Astrocyte of the spinal cord (primary cell): Measurements from ENCODE around the gene BST1.
"Not testable (repeated sequence)": the region's sequence is repeated elsewhere in the genome, so short reads cannot be mapped to it uniquely, and the experiment has no call there.

ENCODE experiments used
- DNase-seq: peaks from one replicate; pipeline ENCODE4 v3.0.0; 2011; ENCODE audit warnings: low read depth, low spot score
- H3K4me3 ChIP-seq: 2 replicates; pipeline ENCODE4 v1.5.1; 2011; ENCODE audit warnings: low read depth, mild to moderate bottlenecking, low read length, moderate library complexity
- CTCF ChIP-seq: IDR thresholded peaks from 2 replicates; pipeline ENCODE4 v1.5.1; 2012; ENCODE audit warnings: low read depth, mild to moderate bottlenecking, low read length, inconsistent platforms
- in situ Hi-C: cut with HindIII; loops from 2 replicates; pipeline ENCODE4 v1.10.0; 2017; ENCODE audit warnings: low sequenced_read_pairs

The BST1 gene

DNA sequence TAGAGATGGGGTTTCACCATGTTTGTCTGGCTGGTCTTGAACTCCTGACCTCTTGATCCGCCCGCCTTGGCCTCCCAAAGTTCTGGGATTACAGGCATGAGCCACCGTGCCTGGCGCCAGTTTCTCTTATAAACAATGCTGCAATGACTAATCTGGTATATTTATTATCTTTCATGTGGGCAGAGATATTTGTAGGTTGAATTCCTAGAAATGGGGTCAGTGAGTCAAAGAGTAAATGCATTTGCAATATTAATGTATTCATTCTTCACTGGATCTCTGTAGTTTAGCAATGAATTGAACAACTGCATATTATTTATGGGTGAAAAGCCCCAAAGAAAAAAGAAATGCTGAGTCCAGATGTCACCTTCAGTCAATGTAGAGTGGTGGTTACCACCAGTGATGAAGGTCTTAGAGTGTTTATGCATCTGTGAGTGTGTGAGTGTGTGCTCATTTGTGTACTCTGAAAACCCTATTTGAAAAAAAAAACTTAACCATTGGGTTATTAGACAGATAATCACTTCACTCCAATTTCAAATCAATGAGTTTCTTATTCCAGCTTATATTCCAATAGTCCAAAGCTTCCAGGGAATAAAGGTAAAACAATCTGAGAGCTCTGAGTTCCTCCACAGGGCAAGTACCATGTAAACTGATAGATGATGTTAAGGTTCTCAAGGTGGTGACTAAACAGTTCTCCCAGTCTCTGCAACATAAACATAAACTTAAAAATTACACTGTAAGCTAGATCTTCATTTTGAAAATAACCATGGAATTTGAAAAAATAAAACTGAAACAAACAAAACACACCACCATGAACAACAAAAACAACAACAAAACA lies 52.7 kb downstream of the BST1 start:
- peak; percentile 64 for DNase-seq
- in situ Hi-C loops = no loop called here
- no peak for TF ChIP-seq CTCF
- no peak overlapping the region for H3K4me3 ChIP-seq

- H3K4me3 ChIP-seq = no peak overlapping the region
- peak; percentile 55 for DNase-seq
- in situ Hi-C loops = no loop called here
- TF ChIP-seq CTCF = peak; percentile 41
These were observed 53.5 kb downstream of the BST1 start for GRCh38 chr4:15756361-15756861.

DNA sequence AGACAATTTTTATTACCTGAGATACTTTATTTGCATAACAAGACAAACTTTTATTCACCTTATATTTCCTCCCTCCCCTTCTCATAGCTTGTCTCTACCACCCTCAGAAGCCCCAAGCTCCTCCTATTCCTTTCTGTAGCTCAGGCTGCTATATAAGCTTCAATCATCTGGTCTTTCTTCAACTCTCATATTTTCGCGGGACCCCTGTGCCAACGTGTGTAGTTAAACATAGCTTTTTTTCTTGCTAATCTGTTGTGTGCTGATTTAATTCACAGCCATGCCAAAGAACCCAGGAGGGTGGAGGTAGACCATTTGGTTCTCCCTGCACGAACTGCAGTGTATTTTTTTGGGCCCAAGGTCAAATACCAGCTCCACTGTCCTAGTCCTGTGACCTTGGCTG lies 54.2 kb downstream of the BST1 start:
- DNase-seq = no peak
- TF ChIP-seq CTCF = no peak
- H3K4me3 ChIP-seq = no peak overlapping the region
- in situ Hi-C loops = no loop called here

GRCh38 chr4:15758294-15758693 lies 55.4 kb downstream of the BST1 start:
- DNase-seq = no peak
- no peak overlapping the region for H3K4me3 ChIP-seq
- in situ Hi-C loops = no loop called here
- TF ChIP-seq CTCF = no peak

DNA sequence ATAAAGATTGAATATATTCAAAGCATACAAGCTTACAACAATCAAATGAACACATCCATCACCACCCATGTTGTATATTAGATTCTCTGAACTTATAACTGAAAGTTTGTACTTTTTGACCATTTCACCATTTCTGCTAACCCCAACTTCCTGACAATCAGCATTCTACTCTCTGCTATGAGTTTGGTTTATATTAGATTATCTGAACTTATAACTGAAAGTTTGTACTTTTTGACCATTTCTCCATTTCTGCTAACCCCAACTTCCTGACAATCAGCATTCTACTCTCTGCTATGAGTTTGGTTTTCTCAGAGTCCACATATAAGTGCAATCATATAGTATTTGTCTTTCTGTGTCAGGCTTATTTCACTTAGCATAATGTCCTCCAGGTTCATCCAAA lies 59.6 kb downstream of the BST1 start:
- DNase-seq, in situ Hi-C loops: not testable (repeated sequence)

DNA sequence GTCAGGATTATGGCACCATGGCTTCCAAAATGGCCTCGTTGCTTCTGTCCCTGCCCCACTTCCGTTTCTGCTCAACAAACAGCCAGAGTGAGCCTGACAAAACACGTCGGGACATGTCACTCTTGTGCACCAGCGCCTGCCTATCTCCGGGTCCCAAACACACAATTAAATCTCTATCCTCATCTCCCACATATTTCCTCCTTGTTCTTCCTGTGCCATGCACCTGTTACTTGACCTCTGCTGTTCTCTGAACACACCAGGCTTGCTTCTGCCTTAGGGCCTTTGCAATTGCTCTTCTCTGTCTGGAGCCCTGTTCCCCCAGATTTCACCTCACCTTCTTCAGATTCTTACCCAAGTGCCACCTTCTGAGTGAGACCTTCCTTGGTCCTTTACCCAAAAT lies 62.5 kb downstream of the BST1 start:
- in situ Hi-C loops = no loop called here
- TF ChIP-seq CTCF = no peak
- H3K4me3 ChIP-seq = no peak overlapping the region
- DNase-seq = no peak

More for the DNA sequence above, 59.6 kb downstream of the BST1 start:
- H3K4me3 ChIP-seq = not testable (repeated sequence)

- DNase-seq = no peak
- no peak for TF ChIP-seq CTCF
- no peak overlapping the region for H3K4me3 ChIP-seq
- in situ Hi-C loops = no loop called here
These were observed 63.2 kb downstream of the BST1 start for GRCh38 chr4:15765910-15766697.
